NCI-H460 (cell line): Measurements from ENCODE around the gene RAB3IL1. TPM values are rescaled to one million over a fixed set of nuclear protein-coding genes. Genes with fewer than 3 reads are reported as not detected.
"Not testable (repeated sequence)": the region's sequence is repeated elsewhere in the genome, so short reads cannot be mapped to it uniquely, and the experiment has no call there.

Experiments used
- DNase-seq: peaks from one replicate; pipeline ENCODE4 v3.0.0-alpha.2; 2016; ENCODE audit warnings: low read depth; ENCODE audit errors: extremely low read depth
- total RNA-seq: library from RNA; depleted of rRNA; stranded (reverse); fragments of >200 nt; shearing (Covaris generic); gene quantifications from 2 replicates; pipeline ENCODE4 v1.2.3, GENCODE V29; 2014

The RAB3IL1 gene
- total RNA-seq, 1 experiment from 2014 or later, result 3.2 TPM

DNA sequence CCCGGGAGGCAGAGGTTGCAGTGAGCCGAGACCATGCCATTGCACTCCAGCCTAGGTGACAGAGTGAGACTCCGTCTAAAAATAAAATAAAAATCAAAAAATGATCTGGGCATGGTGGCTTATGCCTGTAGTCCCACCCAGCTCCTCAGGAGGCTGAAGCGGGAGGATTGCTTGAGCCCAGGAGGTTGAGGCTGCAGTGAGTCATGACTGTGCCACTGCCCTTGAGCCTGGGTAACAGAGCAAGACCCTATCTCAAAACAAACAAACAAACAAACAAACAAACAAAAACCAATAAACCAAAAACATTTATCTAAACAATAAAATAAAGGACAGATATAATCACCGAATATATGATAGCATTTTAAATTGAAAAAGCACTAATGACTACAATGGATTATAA lies 36.3 kb upstream of the RAB3IL1 start:
- DNase-seq, result not testable (repeated sequence)

- DNase-seq, result no peak
Measured at GRCh38 chr11:61952882-61953281, 35.5 kb upstream of the RAB3IL1 start.

DNA sequence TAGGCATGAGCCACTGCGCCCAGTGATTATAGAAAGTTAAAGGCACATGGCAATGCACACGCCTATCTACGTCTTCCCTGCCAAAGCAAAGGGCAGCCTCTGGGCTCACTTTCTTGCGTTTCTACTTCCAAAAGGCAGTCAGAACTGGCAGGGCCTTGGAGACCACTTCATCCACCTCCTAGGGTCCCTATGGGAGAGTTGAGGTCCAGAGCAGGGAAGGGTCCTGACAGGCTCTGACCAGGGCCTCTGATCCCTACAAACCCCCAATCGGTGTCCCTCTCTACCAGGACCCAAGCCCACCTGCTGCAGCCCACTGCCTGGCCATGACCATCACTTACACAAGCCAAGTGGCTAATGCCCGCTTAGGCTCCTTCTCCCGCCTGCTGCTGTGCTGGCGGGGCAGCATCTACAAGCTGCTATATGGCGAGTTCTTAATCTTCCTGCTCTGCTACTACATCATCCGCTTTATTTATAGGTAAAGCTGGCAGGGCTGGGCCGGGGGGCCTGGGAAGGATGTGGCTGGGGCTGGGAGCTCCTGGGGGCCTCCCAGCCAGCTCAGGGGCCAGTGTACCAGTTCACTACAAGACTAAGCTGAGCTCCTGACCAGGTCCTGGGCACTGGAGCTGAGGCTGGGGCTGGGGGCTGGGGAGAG lies 34.2 kb upstream of the RAB3IL1 start:
- no peak for DNase-seq

GRCh38 chr11:61950035-61950547 lies 32.7 kb upstream of the RAB3IL1 start, which contains the start of gene BEST1:
Gene BEST1, plus strand, starts transcription at chr11:61950351. Its CDS starts 1,456 bp downstream, at chr11:61951807.
- no peak for DNase-seq

DNA sequence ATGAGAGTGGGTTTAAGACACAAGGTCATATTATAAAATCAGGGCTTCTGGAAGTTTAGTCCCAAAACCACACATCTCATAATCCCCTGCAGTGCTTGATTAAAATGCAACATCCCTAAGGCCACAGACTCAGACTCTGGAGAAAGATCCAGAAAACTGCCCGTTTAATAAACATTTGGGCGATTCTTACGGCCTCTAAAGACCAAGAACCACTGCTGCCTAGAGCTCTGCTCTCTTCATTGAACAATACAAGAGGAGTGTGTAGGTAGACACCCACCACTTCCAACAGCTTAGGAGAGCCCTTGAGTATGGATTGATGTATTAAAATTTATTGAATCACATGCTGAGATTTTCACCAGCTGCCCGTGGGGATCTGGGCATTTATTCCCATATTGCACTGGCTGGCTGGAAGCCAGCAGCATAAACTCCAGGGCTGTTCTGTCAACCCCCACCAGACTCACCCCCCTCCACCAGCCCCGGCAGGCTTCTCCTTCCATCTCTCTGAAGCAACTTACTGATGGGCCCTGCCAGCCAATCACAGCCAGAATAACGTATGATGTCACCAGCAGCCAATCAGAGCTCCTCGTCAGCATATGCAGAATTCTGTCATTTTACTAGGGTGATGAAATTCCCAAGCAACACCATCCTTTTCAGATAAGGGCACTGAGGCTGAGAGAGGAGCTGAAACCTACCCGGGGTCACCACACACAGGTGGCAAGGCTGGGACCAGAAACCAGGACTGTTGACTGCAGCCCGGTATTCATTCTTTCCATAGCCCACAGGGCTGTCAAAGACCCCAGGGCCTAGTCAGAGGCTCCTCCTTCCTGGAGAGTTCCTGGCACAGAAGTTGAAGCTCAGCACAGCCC lies 32.0 kb upstream of the RAB3IL1 start:
- peak; percentile 94 for DNase-seq

GRCh38 chr11:61948505-61948904 lies 31.1 kb upstream of the RAB3IL1 start:
- no peak for DNase-seq

GRCh38 chr11:61947486-61948210 lies 30.3 kb upstream of the RAB3IL1 start:
- peak; percentile 81 for DNase-seq

GRCh38 chr11:61946894-61947293 lies 29.5 kb upstream of the RAB3IL1 start:
- DNase-seq, result no peak

DNA sequence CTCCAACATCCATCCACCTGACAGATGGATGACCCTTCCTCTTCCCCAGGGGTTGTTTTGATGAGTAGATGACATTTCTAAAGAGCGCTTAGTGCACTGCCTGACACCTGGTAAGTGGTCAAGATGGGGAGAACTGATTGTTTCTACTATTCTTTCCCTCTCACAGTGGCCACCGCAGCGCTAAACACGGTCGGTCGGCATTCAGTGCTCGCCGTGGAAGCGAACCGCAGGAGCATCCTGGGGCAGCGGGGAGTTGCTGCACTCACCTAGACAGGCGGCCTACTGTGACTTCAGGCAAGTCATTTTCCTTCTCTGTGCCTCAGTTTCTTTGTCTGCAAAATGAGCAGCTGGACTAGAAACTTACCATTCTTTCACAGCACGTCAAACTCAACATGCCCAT lies 27.8 kb upstream of the RAB3IL1 start:
- DNase-seq, result no peak

DNA sequence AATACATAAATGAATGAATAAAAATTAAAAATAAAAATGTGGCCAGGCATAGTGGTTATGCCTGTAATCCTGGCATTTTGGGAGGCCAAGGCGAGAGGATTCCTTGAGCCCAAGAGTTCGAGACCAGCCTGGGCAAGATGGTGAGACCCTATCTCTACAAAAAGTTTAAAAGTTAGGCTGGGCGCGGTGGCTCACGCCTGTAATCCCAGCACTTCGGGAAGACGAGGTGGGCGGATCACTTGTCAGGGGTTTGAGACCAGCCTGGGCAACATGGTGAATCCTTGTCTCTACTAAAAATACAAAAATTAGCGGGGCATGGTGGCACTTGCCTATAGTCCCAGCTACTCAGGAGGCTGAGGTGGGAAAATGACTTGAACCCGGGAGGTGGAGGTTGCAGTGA lies 23.1 kb upstream of the RAB3IL1 start:
- no peak for DNase-seq

GRCh38 chr11:61935861-61936260 lies 18.5 kb upstream of the RAB3IL1 start:
- no peak for DNase-seq

GRCh38 chr11:61930933-61931332 lies 13.6 kb upstream of the RAB3IL1 start:
- DNase-seq, result no peak

- DNase-seq, result no peak
Measured at GRCh38 chr11:61928606-61929005, 11.2 kb upstream of the RAB3IL1 start.

GRCh38 chr11:61927501-61927900 lies 10.1 kb upstream of the RAB3IL1 start:
- no peak for DNase-seq

DNA sequence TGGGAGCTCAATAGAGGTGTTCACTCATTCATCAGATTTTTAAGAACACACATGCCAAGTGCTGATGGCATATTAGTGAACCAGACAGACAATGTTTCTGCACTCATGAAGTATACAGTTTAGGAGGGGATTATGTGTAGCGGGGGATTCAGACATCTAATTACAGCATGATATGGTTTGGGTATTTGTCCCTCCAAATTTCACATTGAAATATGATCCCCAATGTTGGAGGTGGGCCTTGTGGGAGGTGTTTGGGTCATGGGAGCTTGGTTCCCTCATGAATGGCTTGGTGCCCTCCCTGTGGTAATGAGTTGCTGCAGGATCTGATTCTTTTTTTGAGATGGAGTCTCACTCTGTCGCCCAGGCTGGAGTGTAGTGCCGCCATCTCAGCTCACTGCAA lies 8.9 kb upstream of the RAB3IL1 start:
- DNase-seq, result no peak

DNA sequence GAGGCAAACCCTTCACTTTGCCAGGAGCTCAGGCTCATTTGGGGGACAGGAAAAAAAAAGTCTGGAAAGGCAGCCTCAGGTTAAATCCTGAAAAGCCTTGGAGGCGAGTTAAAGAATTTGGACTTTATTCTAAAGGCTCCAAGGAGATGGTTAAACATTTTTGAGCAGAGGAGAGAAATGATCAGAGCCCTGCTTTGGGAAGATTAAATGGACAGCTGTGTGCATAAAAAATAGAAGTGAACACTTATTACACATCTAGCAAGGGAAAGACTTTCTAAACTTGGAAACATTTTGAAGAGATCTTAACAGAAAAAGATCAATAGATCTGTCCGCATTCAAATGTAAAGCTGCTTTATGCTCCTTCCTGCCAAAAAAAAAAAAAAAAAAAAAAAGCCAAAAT lies 8.4 kb upstream of the RAB3IL1 start:
- no peak for DNase-seq

DNA sequence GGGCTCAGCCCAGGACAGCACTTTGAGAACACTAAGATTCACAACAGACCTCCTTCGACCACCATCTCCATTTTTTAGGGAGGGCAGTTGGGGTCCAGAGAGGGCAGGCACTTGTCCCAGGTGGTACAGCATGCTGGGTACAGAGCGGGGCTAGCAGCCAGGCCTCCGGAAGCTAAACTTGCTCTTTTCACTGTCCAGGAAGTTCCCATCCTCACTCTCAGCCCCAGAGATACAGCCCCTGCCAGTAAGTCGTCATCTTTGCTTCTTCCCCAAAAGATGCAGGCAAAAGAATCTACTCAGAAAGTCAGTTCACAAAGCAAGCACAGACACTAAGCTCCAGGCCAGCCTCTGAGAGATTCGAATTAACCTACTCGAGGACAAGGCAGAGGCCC lies 6.7 kb upstream of the RAB3IL1 start:
- no peak for DNase-seq

GRCh38 chr11:61923166-61924063 lies 6.0 kb upstream of the RAB3IL1 start:
- no peak for DNase-seq

GRCh38 chr11:61922539-61922938 lies 5.2 kb upstream of the RAB3IL1 start:
- no peak for DNase-seq

- DNase-seq, result no peak
Measured at GRCh38 chr11:61921446-61921845, 4.1 kb upstream of the RAB3IL1 start.
